GM23338 (cell line): ENCODE data around the gene TELO2. TPM values are rescaled to one million over a fixed set of nuclear protein-coding genes. Genes with fewer than 3 reads are reported as not detected.

Experiments
- ATAC-seq: fragments of 200-7000 bp; cut with Tn5 transposase; 3 replicates; pipeline ENCODE4 v1.9.1; 2020
- DNase-seq: peaks from one replicate; pipeline ENCODE4 v3.0.0-alpha.2; 2015; ENCODE audit warnings: low spot score
- H2AFZ ChIP-seq: fragments of 200-600 bp; sonication (generic); 2 replicates; pipeline ENCODE4 v1.8.0; 2016; ENCODE audit warnings: antibody characterized with exemption, mild to moderate bottlenecking, moderate library complexity
- H3F3A ChIP-seq: fragments of 200-600 bp; sonication (generic); replicated peaks from 2 replicates; pipeline ENCODE4 v1.8.0; 2017; ENCODE audit warnings: antibody characterized with exemption, mixed run types, low read depth
- H3K27ac ChIP-seq: fragments of 200-600 bp; sonication (generic); 2 replicates; pipeline ENCODE4 v1.6.1; 2016; ENCODE audit warnings: low read depth
- H3K27me3 ChIP-seq: fragments of 200-600 bp; sonication (generic); 2 replicates; pipeline ENCODE4 v1.8.0; 2016; ENCODE audit warnings: mild to moderate bottlenecking, mixed run types, moderate library complexity; ENCODE audit not compliant: insufficient read depth
- H3K36me3 ChIP-seq: fragments of 200-600 bp; sonication (generic); 2 replicates; pipeline ENCODE4 v1.8.0; 2016; ENCODE audit warnings: mild to moderate bottlenecking; ENCODE audit not compliant: insufficient read depth
- H3K4me1 ChIP-seq: fragments of 200-600 bp; sonication (generic); 2 replicates; pipeline ENCODE4 v1.8.0; 2016; ENCODE audit warnings: mild to moderate bottlenecking, moderate library complexity; ENCODE audit not compliant: insufficient read depth
- H3K4me2 ChIP-seq: fragments of 200-600 bp; sonication (generic); 2 replicates; pipeline ENCODE4 v1.7.1; 2017; ENCODE audit warnings: mixed run types
- H3K4me3 ChIP-seq: fragments of 200-600 bp; sonication (generic); 2 replicates; pipeline ENCODE4 v1.6.1; 2016; ENCODE audit warnings: mixed run types
- H3K79me2 ChIP-seq: fragments of 200-600 bp; sonication (generic); replicated peaks from 2 replicates; pipeline ENCODE4 v1.8.0; 2017; ENCODE audit warnings: mild to moderate bottlenecking; ENCODE audit not compliant: insufficient read depth
- H3K9me2 ChIP-seq: fragments of 200-600 bp; sonication (generic); 2 replicates; pipeline ENCODE4 v1.8.0; 2017; ENCODE audit not compliant: insufficient read depth
- H4K20me1 ChIP-seq: fragments of 200-600 bp; sonication (generic); replicated peaks from 2 replicates; pipeline ENCODE4 v1.8.0; 2017; ENCODE audit warnings: mild to moderate bottlenecking; ENCODE audit not compliant: insufficient read depth
- H3K27ac Mint-ChIP-seq: 2 replicates; pipeline ENCODE4 v1.8.0; 2020; ENCODE audit warnings: inconsistent platforms, mild to moderate bottlenecking, moderate library complexity, mixed read lengths
- H3K27me3 Mint-ChIP-seq: 3 replicates; pipeline ENCODE4 v1.8.0; 2022; ENCODE audit warnings: low read depth, mild to moderate bottlenecking, moderate library complexity, mixed read lengths, inconsistent platforms; ENCODE audit not compliant: insufficient read depth, poor library complexity
- H3K36me3 Mint-ChIP-seq: 3 replicates; pipeline ENCODE4 v1.8.0; 2021; ENCODE audit warnings: low read depth, mild to moderate bottlenecking, inconsistent platforms, moderate library complexity, mixed read lengths
- H3K4me1 Mint-ChIP-seq: 3 replicates; pipeline ENCODE4 v1.8.0; 2020; ENCODE audit warnings: mild to moderate bottlenecking, inconsistent platforms, mixed read lengths
- H3K4me3 Mint-ChIP-seq: 3 replicates; pipeline ENCODE4 v1.8.0; 2021; ENCODE audit warnings: moderate library complexity, mild to moderate bottlenecking, inconsistent platforms, mixed read lengths
- H3K9me3 Mint-ChIP-seq: 3 replicates; pipeline ENCODE4 v1.8.0; 2020; ENCODE audit warnings: moderate library complexity, mild to moderate bottlenecking, inconsistent platforms, mixed read lengths
- CREB1 ChIP-seq: fragments of 250-450 bp; sonication (Bioruptor Pico); IDR thresholded peaks from 2 replicates; pipeline ENCODE4 v1.5.0; 2020; ENCODE audit warnings: low read depth, mild to moderate bottlenecking, moderate library complexity
- EZH2 ChIP-seq: fragments of 200-600 bp; sonication (generic); IDR thresholded peaks from one replicate; pipeline ENCODE4 v1.8.0; 2017; ENCODE audit warnings: antibody characterized with exemption, mild to moderate bottlenecking, low read depth; ENCODE audit not compliant: unreplicated experiment
- EZH2phosphoT487 ChIP-seq: fragments of 200-600 bp; sonication (generic); IDR thresholded peaks from one replicate; pipeline ENCODE4 v1.8.1; 2018; ENCODE audit warnings: antibody characterized with exemption; ENCODE audit not compliant: unreplicated experiment
- JUNB ChIP-seq: IDR thresholded peaks from one replicate; pipeline ENCODE4 v1.6.1; 2016; ENCODE audit warnings: antibody characterized with exemption; ENCODE audit not compliant: unreplicated experiment
- NANOG ChIP-seq: IDR thresholded peaks from 2 replicates; pipeline ENCODE4 v1.6.1; 2016; ENCODE audit warnings: antibody characterized with exemption, borderline replicate concordance
- POLR2AphosphoS5 ChIP-seq: IDR thresholded peaks from 2 replicates; pipeline ENCODE4 v1.6.1; 2016; ENCODE audit warnings: antibody characterized with exemption, low read depth
- STAT1 ChIP-seq: IDR thresholded peaks from one replicate; pipeline ENCODE4 v1.6.1; 2016; ENCODE audit warnings: antibody characterized with exemption; ENCODE audit not compliant: unreplicated experiment
- ZNF114 ChIP-seq: fragments of 250-450 bp; sonication (Bioruptor Pico); IDR thresholded peaks from 2 replicates; pipeline ENCODE4 v1.5.0; 2020; ENCODE audit warnings: mild to moderate bottlenecking, moderate library complexity
- ZNF331 ChIP-seq: fragments of 250-450 bp; sonication (Bioruptor Pico); IDR thresholded peaks from 2 replicates; pipeline ENCODE4 v1.5.0; 2020; ENCODE audit warnings: low read depth, mild to moderate bottlenecking, moderate library complexity
- polyA plus RNA-seq: library from polyadenylated mRNA; unstranded; fragments of >200 nt; fragmentation: Nextera tagmentation; extraction: Ambion mirVana; gene quantifications from 2 replicates; pipeline ENCODE4 v1.2.1, GENCODE V29; 2016
- total RNA-seq: library from RNA; depleted of rRNA; stranded (reverse); fragments of >200 nt; shearing (Covaris generic); gene quantifications from 2 replicates; pipeline ENCODE4 v1.2.3, GENCODE V29; 2014
- TF ChIP-seq, protein P1 (sequence below): fragments of 250-450 bp; sonication (Bioruptor Pico); IDR thresholded peaks from 2 replicates; pipeline ENCODE4 v1.5.0; 2020; ENCODE audit warnings: mild to moderate bottlenecking, moderate library complexity
- TF ChIP-seq, protein P2 (sequence below): IDR thresholded peaks from one replicate; pipeline ENCODE4 v1.6.1; 2018; ENCODE audit warnings: antibody characterized with exemption; ENCODE audit not compliant: unreplicated experiment
- TF ChIP-seq, protein P3 (sequence below), 2 experiments: fragments of 200-600 bp in 1 of 2; sonication (generic) in 1 of 2; conservative IDR thresholded peaks; 2 replicates each; pipeline versions ENCODE4 v1.5.1 to v1.6.1; 2016 to 2017; ENCODE audit warnings: antibody characterized with exemption in 2 of 2, low read depth in 2 of 2, mild to moderate bottlenecking in 2 of 2, moderate library complexity in 1 of 2
- TF ChIP-seq, protein P4 (sequence below): IDR thresholded peaks from 2 replicates; pipeline ENCODE4 v1.6.1; 2016; ENCODE audit warnings: antibody characterized with exemption

TELO2 gene
- total and polyA plus RNA-seq, 2 experiments from 2014 or later, result 45.4 to 76.0 TPM

DNA sequence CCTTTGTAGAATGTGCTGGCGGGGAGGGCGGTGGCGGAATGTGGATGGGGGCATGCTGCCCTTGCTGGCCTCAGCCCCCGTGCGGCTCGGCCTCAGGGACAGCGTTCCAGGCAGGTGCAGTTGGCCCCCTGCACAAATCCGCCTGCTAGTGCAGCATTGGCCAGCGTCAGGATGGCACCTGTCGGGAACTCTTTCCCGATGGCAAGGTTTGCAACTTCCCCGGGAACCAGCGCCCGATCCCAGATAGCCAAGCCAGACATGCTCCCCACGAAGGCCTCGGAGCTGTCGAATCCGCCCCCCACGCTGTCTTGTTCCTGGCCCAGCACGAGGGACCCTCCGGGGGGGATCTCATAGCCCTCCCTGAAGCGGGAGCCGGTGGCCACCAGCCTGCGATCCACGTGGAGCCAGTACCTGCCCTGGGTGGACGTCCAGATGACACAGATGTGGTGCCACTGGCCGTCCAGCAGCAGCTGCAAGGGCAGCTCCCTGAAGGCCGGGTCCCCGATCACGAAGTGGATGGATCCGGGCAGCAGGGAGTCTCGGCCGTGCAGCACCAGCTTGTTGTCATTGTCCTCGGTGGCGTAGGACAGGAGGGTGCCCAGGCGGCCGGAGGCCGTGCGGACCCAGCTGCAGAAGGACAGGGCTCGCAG, 7.2 kb upstream of the TELO2 start:
- Histone ChIP-seq H4K20me1 (no peaks in the 10 kb centered on the region), H3K36me3 (no peaks in the 10 kb centered on the region), H3K79me2 (no peaks in the 10 kb centered on the region), H3K4me1 (no peaks in the 10 kb centered on the region), H3F3A (no peaks in the 10 kb centered on the region), H3K27me3 (no peaks in the 10 kb centered on the region), H3K4me3 (no peak overlapping the region), H3K4me2 (no peak overlapping the region), H3K27ac (no peak overlapping the region), H3K9me2 (no peaks in the 10 kb centered on the region), H2AFZ (no peak overlapping the region)
- Mint-ChIP-seq H3K36me3 (no peaks in the 10 kb centered on the region), H3K4me3 (no peak overlapping the region), H3K4me1 (no peaks in the 10 kb centered on the region), H3K27me3 (peaks cover 24% of the 10 kb centered on the region), H3K9me3 (peaks cover 2% of the 10 kb centered on the region; the same call in 2 of the 3 replicates), H3K27ac (no peak overlapping the region)
- TF ChIP-seq ZNF114 (CRISPR knock-in tag) (no peak), EZH2phosphoT487 (no peak), CREB1 (CRISPR knock-in tag) (no peak), POLR2AphosphoS5 (no peak), STAT1 (no peak), EZH2 (no peak), JUNB (no peak), ZNF331 (no peak), NANOG (no peak)
- TF ChIP-seq, protein P1, sequence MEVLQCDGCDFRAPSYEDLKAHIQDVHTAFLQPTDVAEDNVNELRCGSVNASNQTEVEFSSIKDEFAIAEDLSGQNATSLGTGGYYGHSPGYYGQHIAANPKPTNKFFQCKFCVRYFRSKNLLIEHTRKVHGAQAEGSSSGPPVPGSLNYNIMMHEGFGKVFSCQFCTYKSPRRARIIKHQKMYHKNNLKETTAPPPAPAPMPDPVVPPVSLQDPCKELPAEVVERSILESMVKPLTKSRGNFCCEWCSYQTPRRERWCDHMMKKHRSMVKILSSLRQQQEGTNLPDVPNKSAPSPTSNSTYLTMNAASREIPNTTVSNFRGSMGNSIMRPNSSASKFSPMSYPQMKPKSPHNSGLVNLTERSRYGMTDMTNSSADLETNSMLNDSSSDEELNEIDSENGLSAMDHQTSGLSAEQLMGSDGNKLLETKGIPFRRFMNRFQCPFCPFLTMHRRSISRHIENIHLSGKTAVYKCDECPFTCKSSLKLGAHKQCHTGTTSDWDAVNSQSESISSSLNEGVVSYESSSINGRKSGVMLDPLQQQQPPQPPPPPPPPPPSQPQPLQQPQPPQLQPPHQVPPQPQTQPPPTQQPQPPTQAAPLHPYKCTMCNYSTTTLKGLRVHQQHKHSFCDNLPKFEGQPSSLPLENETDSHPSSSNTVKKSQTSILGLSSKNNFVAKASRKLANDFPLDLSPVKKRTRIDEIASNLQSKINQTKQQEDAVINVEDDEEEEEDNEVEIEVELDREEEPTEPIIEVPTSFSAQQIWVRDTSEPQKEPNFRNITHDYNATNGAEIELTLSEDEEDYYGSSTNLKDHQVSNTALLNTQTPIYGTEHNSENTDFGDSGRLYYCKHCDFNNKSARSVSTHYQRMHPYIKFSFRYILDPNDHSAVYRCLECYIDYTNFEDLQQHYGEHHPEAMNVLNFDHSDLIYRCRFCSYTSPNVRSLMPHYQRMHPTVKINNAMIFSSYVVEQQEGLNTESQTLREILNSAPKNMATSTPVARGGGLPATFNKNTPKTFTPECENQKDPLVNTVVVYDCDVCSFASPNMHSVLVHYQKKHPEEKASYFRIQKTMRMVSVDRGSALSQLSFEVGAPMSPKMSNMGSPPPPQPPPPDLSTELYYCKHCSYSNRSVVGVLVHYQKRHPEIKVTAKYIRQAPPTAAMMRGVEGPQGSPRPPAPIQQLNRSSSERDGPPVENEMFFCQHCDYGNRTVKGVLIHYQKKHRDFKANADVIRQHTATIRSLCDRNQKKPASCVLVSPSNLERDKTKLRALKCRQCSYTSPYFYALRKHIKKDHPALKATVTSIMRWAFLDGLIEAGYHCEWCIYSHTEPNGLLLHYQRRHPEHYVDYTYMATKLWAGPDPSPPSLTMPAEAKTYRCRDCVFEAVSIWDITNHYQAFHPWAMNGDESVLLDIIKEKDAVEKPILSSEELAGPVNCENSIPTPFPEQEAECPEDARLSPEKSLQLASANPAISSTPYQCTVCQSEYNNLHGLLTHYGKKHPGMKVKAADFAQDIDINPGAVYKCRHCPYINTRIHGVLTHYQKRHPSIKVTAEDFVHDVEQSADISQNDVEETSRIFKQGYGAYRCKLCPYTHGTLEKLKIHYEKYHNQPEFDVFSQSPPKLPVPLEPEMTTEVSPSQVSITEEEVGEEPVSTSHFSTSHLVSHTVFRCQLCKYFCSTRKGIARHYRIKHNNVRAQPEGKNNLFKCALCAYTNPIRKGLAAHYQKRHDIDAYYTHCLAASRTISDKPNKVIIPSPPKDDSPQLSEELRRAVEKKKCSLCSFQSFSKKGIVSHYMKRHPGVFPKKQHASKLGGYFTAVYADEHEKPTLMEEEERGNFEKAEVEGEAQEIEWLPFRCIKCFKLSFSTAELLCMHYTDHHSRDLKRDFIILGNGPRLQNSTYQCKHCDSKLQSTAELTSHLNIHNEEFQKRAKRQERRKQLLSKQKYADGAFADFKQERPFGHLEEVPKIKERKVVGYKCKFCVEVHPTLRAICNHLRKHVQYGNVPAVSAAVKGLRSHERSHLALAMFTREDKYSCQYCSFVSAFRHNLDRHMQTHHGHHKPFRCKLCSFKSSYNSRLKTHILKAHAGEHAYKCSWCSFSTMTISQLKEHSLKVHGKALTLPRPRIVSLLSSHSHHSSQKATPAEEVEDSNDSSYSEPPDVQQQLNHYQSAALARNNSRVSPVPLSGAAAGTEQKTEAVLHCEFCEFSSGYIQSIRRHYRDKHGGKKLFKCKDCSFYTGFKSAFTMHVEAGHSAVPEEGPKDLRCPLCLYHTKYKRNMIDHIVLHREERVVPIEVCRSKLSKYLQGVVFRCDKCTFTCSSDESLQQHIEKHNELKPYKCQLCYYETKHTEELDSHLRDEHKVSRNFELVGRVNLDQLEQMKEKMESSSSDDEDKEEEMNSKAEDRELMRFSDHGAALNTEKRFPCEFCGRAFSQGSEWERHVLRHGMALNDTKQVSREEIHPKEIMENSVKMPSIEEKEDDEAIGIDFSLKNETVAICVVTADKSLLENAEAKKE (CRISPR knock-in tag), result no peak
- TF ChIP-seq, protein P2, sequence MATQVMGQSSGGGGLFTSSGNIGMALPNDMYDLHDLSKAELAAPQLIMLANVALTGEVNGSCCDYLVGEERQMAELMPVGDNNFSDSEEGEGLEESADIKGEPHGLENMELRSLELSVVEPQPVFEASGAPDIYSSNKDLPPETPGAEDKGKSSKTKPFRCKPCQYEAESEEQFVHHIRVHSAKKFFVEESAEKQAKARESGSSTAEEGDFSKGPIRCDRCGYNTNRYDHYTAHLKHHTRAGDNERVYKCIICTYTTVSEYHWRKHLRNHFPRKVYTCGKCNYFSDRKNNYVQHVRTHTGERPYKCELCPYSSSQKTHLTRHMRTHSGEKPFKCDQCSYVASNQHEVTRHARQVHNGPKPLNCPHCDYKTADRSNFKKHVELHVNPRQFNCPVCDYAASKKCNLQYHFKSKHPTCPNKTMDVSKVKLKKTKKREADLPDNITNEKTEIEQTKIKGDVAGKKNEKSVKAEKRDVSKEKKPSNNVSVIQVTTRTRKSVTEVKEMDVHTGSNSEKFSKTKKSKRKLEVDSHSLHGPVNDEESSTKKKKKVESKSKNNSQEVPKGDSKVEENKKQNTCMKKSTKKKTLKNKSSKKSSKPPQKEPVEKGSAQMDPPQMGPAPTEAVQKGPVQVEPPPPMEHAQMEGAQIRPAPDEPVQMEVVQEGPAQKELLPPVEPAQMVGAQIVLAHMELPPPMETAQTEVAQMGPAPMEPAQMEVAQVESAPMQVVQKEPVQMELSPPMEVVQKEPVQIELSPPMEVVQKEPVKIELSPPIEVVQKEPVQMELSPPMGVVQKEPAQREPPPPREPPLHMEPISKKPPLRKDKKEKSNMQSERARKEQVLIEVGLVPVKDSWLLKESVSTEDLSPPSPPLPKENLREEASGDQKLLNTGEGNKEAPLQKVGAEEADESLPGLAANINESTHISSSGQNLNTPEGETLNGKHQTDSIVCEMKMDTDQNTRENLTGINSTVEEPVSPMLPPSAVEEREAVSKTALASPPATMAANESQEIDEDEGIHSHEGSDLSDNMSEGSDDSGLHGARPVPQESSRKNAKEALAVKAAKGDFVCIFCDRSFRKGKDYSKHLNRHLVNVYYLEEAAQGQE, result no peak
- TF ChIP-seq, protein P3, sequence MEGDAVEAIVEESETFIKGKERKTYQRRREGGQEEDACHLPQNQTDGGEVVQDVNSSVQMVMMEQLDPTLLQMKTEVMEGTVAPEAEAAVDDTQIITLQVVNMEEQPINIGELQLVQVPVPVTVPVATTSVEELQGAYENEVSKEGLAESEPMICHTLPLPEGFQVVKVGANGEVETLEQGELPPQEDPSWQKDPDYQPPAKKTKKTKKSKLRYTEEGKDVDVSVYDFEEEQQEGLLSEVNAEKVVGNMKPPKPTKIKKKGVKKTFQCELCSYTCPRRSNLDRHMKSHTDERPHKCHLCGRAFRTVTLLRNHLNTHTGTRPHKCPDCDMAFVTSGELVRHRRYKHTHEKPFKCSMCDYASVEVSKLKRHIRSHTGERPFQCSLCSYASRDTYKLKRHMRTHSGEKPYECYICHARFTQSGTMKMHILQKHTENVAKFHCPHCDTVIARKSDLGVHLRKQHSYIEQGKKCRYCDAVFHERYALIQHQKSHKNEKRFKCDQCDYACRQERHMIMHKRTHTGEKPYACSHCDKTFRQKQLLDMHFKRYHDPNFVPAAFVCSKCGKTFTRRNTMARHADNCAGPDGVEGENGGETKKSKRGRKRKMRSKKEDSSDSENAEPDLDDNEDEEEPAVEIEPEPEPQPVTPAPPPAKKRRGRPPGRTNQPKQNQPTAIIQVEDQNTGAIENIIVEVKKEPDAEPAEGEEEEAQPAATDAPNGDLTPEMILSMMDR (conservative IDR thresholded peaks at IDR 0.05; ENCODE audit: low read depth in 2 of 2), result no peak
- TF ChIP-seq, protein P4, sequence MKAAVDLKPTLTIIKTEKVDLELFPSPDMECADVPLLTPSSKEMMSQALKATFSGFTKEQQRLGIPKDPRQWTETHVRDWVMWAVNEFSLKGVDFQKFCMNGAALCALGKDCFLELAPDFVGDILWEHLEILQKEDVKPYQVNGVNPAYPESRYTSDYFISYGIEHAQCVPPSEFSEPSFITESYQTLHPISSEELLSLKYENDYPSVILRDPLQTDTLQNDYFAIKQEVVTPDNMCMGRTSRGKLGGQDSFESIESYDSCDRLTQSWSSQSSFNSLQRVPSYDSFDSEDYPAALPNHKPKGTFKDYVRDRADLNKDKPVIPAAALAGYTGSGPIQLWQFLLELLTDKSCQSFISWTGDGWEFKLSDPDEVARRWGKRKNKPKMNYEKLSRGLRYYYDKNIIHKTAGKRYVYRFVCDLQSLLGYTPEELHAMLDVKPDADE, result no peak
- DNase-seq, result no peak
- ATAC-seq, result no peak
